Activated T-helper 2 cell treated with anti-CD3 and anti-CD28 coated beads, Interferon-gamma antibody, Interleukin-2, Interleukin-4, amounts not matched to agents 10 μg/mL and 5 μg/mL and 100 μg/mL, durations not matched to agents 14 hours and 24 hours and 36 hours (primary cell): ENCODE measurements around the gene FBXW2. TPM values are rescaled to one million over a fixed set of nuclear protein-coding genes. Genes with fewer than 3 reads are reported as not detected.
A peak's percentile ranks its signal among the peaks of the same experiment; 100 is the strongest.
"Not testable (repeated sequence)": the region's sequence is repeated elsewhere in the genome, so short reads cannot be mapped to it uniquely, and the experiment has no call there.

Experiments
- DNase-seq: peaks from one replicate; pipeline ENCODE4 v3.0.0; 2021; ENCODE audit warnings: low spot score
- H3K27ac Mint-ChIP-seq: one replicate; pipeline ENCODE4 v1.8.0; 2021; ENCODE audit warnings: mixed read lengths
- H3K27me3 Mint-ChIP-seq: one replicate; pipeline ENCODE4 v1.8.0; 2021; ENCODE audit warnings: low read depth, mixed read lengths
- H3K36me3 Mint-ChIP-seq: one replicate; pipeline ENCODE4 v1.8.0; 2021; ENCODE audit warnings: low read depth, mixed read lengths
- H3K4me1 Mint-ChIP-seq: one replicate; pipeline ENCODE4 v1.8.0; 2021; ENCODE audit warnings: low read depth, mixed read lengths
- H3K4me3 Mint-ChIP-seq: one replicate; pipeline ENCODE4 v1.8.0; 2021; ENCODE audit warnings: low read depth, mild to moderate bottlenecking, moderate library complexity, mixed read lengths
- H3K9me3 Mint-ChIP-seq: one replicate; pipeline ENCODE4 v1.8.0; 2021; ENCODE audit warnings: mixed read lengths
- intact Hi-C: fragments of 100-400 bp; cut with micrococcal nuclease; formaldehyde crosslinking; loops from one replicate; pipeline ENCODE4 v1.15.1; 2023
- total RNA-seq: library from RNA; stranded (reverse); gene quantifications from 2 replicates; pipeline ENCODE4 v1.2.3, GENCODE V29; 2022

Gene FBXW2
- total RNA-seq, 1 donor from 2014 or later: 79.7 TPM

DNA sequence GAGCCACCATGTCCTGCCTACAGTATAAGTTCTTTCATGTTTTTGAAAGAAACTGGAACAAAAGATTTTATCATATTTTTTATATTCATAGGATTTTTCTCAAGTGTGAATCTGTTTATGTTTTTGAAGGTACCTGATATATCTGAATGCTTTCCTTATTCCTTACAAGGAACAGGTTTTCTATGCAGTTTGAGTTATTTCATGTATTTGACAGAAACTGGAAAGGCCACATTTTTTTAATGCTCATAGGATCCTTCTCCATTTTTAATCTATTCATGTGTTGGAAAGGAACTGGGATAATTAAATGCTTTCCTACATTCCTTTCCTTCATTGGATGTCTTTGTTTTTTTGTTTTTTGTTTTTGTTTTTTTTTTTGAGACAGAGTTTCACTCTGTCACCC is 15.7 kb upstream of the FBXW2 start:
- peaks cover 55% of the 10 kb centered on the region for H3K9me3 Mint-ChIP-seq
- H3K27ac Mint-ChIP-seq: no peak overlapping the region
- H3K27me3 Mint-ChIP-seq: no peaks in the 10 kb centered on the region
- H3K36me3 Mint-ChIP-seq: peaks cover 22% of the 10 kb centered on the region
- DNase-seq: no peak
- H3K4me3 Mint-ChIP-seq: no peak overlapping the region
- intact Hi-C loops: no loop called here
- H3K4me1 Mint-ChIP-seq: no peaks in the 10 kb centered on the region

DNA sequence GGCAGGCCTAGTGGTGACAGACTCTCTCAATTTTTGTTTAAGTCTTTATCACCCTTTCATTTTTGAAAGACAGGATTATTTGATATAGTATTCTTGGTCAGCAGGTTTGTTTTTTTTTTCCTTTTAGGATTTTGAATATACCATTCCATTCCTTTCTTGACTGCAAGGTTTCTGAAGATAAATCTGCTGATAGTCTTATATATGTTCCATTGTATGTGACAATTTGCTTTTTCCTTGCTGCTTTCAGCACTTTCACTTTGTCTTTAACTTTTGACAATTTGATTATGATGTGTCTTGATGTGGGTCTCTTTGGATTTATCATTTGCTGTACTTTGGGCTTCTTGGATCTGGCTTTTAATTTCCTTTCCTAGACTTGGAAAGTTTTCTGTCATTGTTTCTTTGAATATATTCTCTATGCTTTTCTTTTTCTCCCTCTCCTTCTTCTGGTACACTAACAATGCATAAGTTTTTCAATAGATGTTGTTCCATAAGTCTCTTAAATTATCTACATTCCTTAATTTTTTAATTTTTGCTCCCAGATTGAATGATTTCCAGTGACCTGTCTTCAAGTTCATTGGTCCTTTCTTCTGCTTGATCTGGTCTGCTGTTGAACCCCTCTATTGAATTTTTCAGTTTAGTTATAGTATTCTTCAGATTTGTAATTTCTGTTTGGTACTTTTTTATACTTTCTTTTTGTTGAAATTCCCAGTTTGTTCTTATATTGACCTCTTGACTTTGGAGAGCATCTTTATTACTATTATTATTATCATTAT is 14.6 kb upstream of the FBXW2 start:
- DNase-seq: no peak
- no peaks in the 10 kb centered on the region for H3K27me3 Mint-ChIP-seq
- no peak overlapping the region for H3K4me3 Mint-ChIP-seq
- no peaks in the 10 kb centered on the region for H3K4me1 Mint-ChIP-seq
- peaks cover 22% of the 10 kb centered on the region for H3K36me3 Mint-ChIP-seq
- H3K27ac Mint-ChIP-seq: no peak overlapping the region
- intact Hi-C loops: no loop called here
- H3K9me3 Mint-ChIP-seq: peaks cover 55% of the 10 kb centered on the region

DNA sequence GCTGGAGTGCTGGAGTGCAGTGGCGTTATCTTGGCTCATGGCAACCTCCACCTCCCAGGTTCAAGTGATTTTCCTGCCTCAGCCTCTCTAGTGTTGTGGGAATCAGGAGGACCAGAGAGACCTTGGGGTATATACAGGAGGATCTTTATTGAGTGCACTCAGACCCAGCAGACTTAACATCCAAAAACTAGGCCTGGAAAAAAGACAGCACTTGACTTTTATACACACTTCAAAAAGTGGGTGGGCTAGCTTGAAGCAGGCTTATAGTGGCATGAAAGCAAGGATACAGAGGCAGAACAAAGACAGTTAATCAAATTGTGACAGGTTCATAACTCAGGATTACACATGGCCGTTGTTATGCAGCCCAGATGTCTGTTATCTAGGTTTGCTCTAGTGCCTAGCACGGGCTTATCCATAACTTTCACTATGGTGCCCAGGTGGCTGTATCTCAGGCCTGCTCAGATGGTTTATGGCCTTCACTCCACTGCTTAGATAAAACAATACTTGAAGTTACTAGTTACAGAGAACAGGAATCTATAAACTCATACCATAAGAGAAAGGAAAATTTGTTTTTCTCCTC is 11.7 kb upstream of the FBXW2 start:
- H3K4me3 Mint-ChIP-seq, H3K4me1 Mint-ChIP-seq, DNase-seq, intact Hi-C loops, H3K27ac Mint-ChIP-seq, H3K27me3 Mint-ChIP-seq: not testable (repeated sequence)
- Mint-ChIP-seq H3K36me3 (peaks cover 17% of the 10 kb centered on the region), H3K9me3 (peaks cover 44% of the 10 kb centered on the region)

DNA sequence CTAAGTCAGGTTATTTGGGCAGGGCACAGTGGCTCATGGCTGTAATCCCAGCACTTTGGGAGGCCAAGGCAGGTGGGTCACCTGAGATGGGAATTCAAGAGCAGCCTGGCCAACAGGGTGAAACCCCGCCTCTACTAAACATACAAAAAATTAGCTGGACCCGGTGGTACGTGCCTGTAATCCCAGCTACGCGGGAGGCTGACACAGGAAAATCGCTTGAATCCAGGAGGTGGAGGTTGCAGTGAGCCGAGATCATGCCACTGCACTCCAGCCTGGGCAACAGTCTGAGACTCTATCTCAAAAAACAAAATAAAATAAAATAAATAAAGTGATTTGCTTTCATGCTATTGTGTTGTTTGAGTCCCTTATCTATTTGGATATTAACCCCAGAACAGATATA is 8.2 kb upstream of the FBXW2 start:
- Mint-ChIP-seq H3K27me3 (no peaks in the 10 kb centered on the region), H3K4me3 (no peak overlapping the region), H3K27ac (no peak overlapping the region), H3K4me1 (no peaks in the 10 kb centered on the region), H3K36me3 (peaks cover 4% of the 10 kb centered on the region), H3K9me3 (peaks cover 12% of the 10 kb centered on the region)
- no peak for DNase-seq
- intact Hi-C loops: no loop called here

DNA sequence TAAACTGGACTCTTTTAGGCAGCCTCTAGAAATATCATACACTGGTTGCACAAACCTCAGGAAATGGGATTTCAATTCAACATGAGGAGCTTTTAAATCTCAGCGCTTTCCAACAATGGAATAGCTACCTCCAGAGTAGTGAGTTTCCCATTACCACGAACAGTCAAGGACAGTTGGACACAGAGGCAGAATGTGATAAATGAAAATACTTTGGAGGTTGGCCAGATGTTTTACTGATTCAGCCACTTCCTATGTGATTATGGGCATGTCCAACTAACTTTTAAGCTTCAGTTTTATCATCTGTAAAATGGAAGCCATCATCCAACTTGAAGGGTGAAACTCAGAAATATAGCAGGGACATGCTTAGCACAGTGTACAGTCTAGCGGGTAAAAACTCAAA is 2.1 kb downstream of the FBXW2 start:
- peaks cover 50% of the 10 kb centered on the region for H3K4me1 Mint-ChIP-seq
- no peak overlapping the region for H3K27ac Mint-ChIP-seq
- no peak for DNase-seq
- peaks cover 52% of the 10 kb centered on the region for H3K36me3 Mint-ChIP-seq
- peak overlapping the region; percentile 87 for H3K4me3 Mint-ChIP-seq
- intact Hi-C loops: loop anchor here (5.0 kb wide), 1 partner anchor 136 kb away; the partner anchor contains the start of gene TRAF1
- no peaks in the 10 kb centered on the region for H3K9me3 Mint-ChIP-seq
- no peaks in the 10 kb centered on the region for H3K27me3 Mint-ChIP-seq

DNA sequence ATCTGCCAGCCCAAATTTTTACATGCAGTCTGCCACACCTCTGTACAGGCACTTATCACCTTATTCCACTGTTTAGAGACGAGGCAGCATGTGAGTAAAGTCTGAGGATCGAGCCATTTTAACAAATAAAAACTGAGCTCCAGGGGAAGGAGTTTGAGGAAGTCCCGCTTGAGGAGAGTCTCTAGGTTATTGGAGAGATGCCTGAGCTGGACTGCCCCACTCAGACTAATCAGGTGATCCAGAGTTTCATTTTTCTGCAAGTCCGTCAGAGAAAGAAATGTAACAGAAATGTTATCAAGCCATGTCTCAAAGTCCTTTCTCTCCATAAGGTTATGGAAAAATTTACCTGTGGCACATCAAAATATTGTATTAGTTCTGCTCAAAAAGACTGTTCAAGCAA is 5.3 kb downstream of the FBXW2 start:
- H3K36me3 Mint-ChIP-seq: peaks cover 79% of the 10 kb centered on the region
- DNase-seq: no peak
- H3K27me3 Mint-ChIP-seq: no peaks in the 10 kb centered on the region
- peaks cover 52% of the 10 kb centered on the region for H3K4me1 Mint-ChIP-seq
- no peak overlapping the region for H3K4me3 Mint-ChIP-seq
- H3K9me3 Mint-ChIP-seq: no peaks in the 10 kb centered on the region
- intact Hi-C loops: no loop called here
- no peak overlapping the region for H3K27ac Mint-ChIP-seq

DNA sequence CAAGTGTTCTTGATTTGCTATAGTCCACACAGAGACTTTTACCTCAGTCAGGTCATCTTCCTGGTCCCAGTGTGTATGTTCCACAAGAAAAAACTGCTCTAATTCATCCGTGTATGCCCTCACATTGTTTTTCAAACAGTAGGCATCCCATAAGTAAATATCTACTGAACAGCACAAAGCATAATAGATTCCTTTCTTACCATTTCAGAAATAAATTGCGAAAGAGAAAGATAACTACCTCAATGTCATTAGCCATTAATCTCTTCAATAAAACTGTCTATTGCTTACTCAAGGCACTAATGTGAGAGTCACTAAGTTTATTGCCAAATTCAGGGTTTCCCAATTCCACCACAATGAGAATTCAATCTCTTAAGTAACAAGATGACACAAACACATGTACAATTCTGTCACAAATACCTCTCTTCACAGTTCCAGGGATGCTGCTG is 9.6 kb downstream of the FBXW2 start:
- intact Hi-C loops: no loop called here
- Mint-ChIP-seq H3K27me3 (no peaks in the 10 kb centered on the region), H3K4me1 (peaks cover 28% of the 10 kb centered on the region), H3K36me3 (peaks cover 78% of the 10 kb centered on the region), H3K27ac (no peak overlapping the region), H3K9me3 (no peaks in the 10 kb centered on the region), H3K4me3 (no peak overlapping the region)
- DNase-seq: no peak

DNA sequence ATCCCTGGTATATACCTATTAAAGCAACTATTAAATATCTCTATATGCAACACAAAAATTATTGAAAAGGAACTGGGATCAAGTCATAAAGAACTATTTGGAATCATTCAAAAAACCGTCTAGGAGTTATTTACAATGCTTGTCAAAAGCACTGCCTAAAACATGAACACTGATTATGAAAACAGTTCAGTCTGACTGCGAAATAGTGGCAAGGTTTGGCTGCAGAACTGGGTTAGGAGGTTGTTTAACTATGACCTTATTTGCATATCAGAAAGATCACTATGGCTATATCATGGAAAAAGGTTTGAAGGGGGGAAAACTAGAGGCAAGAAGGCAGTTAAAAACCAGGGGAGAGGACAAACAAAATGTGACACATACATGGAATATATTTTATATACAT is 12.0 kb downstream of the FBXW2 start:
- intact Hi-C loops: no loop called here
- DNase-seq: no peak
- no peak overlapping the region for H3K4me3 Mint-ChIP-seq
- H3K27me3 Mint-ChIP-seq: no peaks in the 10 kb centered on the region
- no peaks in the 10 kb centered on the region for H3K9me3 Mint-ChIP-seq
- no peak overlapping the region for H3K27ac Mint-ChIP-seq
- H3K36me3 Mint-ChIP-seq: peaks cover 80% of the 10 kb centered on the region
- H3K4me1 Mint-ChIP-seq: peaks cover 17% of the 10 kb centered on the region

DNA sequence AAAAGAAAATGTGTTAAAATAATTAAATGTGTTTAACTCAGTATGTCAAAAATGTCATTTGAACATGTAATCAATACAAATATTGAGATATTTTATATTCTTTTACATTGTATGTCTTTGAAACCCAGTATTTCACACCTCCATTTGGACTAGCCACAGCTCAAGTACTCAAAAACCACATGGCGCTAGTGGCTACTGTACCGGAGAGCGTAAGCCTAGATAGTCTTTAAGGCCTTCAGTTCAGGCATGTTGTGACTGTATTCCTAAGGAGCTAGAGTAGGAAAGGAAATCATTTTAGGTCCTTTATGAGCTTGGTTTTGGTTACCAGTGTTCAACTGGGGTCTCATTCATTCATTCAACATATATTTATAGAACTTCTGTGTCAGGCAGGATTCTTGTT is 12.8 kb downstream of the FBXW2 start:
- DNase-seq: no peak
- Mint-ChIP-seq H3K27ac (no peak overlapping the region), H3K36me3 (peaks cover 81% of the 10 kb centered on the region), H3K4me1 (peaks cover 14% of the 10 kb centered on the region), H3K4me3 (no peak overlapping the region), H3K9me3 (no peaks in the 10 kb centered on the region), H3K27me3 (no peaks in the 10 kb centered on the region)
- intact Hi-C loops: no loop called here

DNA sequence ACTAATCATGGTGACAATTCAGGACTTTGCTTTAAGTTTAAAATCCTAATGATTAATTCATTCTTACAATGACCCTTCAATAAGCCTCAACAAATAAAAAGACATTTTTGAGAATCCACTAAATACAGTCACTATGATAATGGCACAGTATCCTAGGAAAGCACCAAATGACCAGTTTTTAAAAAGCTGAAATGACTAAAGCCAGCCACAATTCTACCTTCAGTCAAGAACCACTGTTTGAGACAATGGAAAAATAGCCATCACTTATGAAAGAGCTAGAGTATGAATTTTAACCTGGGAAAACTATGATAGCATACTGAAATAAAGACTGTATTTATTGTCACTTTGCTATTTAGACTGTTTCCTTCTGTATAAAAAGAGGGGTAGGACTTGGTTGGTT is 14.0 kb downstream of the FBXW2 start:
- H3K4me1 Mint-ChIP-seq: peaks cover 11% of the 10 kb centered on the region
- no peak overlapping the region for H3K4me3 Mint-ChIP-seq
- intact Hi-C loops: no loop called here
- no peaks in the 10 kb centered on the region for H3K27me3 Mint-ChIP-seq
- no peak for DNase-seq
- no peak overlapping the region for H3K27ac Mint-ChIP-seq
- peaks cover 85% of the 10 kb centered on the region for H3K36me3 Mint-ChIP-seq
- no peaks in the 10 kb centered on the region for H3K9me3 Mint-ChIP-seq

DNA sequence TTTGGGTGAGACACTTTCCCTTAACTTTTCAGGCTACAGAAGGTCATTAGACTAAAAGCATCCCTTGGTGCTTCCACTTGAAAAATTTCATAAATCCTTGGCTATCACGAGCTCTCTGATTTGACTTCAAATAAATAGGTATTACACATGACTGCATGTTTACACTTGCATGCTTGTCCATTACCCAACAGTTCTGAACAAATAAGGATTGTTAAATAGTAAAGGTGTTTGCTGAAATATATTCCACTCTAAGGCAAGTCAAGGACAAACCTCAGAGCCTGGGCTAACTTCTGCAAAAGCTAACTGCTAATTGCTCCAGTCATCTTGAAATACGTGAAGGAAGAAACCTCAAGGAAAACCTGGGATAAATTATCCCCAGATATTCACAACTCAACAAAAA is 14.5 kb downstream of the FBXW2 start:
- Mint-ChIP-seq H3K4me3 (no peak overlapping the region), H3K27ac (no peak overlapping the region), H3K27me3 (no peaks in the 10 kb centered on the region), H3K9me3 (no peaks in the 10 kb centered on the region), H3K4me1 (peaks cover 8% of the 10 kb centered on the region), H3K36me3 (peaks cover 80% of the 10 kb centered on the region)
- no peak for DNase-seq
- intact Hi-C loops: no loop called here

DNA sequence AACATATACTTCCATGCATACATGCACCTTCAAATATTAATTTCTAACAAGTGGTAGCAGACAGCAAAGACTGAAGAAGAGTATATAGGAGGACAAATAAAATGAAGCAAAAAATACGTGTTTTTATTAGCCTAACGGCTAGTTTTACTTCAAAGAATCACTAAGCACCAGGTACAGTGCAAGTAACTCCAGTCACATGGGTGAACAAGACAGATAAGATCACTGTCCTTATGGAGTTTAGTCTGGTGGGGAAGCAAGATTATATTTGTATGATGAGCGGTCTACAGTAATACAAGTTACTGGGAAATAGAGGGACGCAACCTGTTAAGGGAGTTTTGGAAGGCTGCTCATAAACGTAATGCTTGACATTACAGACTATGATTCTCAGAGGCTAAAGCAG is 16.0 kb downstream of the FBXW2 start:
- H3K4me1 Mint-ChIP-seq: peaks cover 10% of the 10 kb centered on the region

DNA sequence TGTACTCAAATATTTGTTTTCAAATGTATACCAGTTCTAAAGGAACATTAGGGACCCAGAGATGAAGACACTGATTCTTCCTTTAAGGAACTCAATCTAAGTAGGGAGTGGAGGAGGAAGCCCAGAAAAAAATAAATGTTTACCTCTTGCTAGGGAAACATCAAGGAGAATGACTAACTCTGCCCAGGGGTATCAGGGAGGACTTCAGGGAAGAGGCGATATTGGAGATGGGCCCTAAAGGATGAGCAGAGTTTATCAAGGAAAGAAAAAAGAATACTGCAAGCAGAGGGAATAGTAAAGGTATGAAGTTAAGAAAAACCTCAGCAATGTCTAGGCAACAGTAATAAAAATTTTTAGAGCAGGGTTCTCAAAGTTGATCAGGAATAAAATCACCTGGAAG is 16.4 kb downstream of the FBXW2 start:
- intact Hi-C loops: no loop called here
- Mint-ChIP-seq H3K4me3 (no peak overlapping the region), H3K27me3 (no peaks in the 10 kb centered on the region), H3K4me1 (peaks cover 10% of the 10 kb centered on the region), H3K9me3 (no peaks in the 10 kb centered on the region), H3K36me3 (peaks cover 70% of the 10 kb centered on the region), H3K27ac (peak overlapping the region; percentile 47)
- DNase-seq: no peak

More for the DNA sequence above, 16.0 kb downstream of the FBXW2 start:
- Mint-ChIP-seq H3K27ac (no peak overlapping the region), H3K27me3 (no peaks in the 10 kb centered on the region), H3K36me3 (peaks cover 73% of the 10 kb centered on the region), H3K9me3 (no peaks in the 10 kb centered on the region), H3K4me3 (no peak overlapping the region)
- no peak for DNase-seq
- intact Hi-C loops: no loop called here
